Cortex of kidney (tissue), 1 donor: ENCODE data around the gene AURKA.

Experiments used
- DNase-seq: peaks from one replicate; lab custom pipeline; 2025; lab: John Stamatoyannopoulos, UW

Gene AURKA

DNA sequence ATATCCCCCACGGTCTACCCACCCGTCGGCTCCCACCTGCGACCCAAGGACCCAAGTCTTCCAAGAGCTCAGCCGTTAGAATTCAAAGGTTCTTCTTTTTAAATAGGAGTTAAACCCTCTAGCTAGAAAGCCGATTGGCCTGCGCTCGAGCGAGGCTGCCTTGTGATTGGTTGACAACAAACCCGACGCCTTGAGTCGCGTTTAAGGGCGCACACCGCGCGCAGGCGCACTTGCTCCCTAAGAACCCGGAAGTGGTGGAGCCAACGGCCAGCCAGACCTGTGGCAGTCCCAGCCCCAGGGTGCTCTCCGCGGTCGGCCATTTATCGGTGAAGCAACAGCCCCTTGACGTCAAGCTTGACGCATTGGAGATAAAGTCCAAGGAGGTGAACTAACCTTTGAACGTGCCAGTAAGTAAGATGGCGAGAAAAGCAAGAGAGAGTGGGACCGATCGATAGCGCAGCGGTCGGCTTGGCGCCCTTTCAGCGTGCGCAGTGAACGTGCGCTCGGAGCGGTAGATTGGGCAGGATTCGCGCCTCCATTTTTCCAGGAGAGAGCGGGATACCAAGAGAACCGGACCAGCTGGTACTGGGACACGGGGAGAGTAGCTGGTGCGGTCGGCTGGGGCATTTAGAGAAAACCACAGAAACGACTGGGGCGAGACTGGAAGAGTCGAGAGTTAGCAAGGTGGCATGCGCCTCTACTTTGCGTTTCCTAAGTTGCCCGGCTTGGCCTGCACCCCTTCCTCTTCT lies at the start of gene AURKA, which contains the start of gene CSTF1:
Gene AURKA (minus strand): TSS at position 84 of the 749 bp plus-strand sequence. CDS start 4,018 bp downstream, outside the sequence.
Gene CSTF1 (plus strand): TSS at position 514 of the 749 bp plus-strand sequence. CDS start 2,908 bp downstream, outside the sequence.
- DNase-seq = no peak

DNA sequence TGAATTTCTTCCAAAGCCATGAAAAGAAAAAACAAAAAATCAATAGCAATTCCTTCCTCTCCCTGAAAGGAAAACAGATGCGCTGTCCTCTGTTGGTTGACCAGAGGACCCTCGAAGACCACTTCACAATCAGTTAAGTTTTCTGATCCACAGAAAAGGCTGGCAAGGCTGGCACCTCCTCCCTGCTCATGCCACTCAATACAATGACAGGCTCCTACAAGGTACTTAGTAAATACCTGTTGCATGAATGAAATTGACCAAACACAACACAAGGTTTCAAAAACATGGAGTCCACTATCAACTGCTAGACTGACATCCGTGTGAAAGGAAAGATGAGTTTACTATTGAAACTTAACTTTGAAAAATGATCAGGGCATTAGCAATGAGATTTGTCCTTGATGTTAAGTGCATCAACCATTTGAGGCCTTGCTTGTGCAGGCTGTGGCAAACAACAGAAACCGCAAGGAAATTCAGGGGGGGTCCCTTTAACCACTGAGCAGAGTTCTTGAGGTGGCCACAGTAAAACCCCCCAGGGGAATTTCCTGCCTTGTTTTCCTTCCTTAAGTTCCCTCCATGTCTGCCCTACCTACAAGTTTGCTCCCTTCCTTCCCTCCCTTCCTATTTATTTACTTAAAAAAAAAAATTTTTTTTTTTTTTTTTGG lies 48.5 kb upstream of the AURKA start:
- no peak for DNase-seq

DNA sequence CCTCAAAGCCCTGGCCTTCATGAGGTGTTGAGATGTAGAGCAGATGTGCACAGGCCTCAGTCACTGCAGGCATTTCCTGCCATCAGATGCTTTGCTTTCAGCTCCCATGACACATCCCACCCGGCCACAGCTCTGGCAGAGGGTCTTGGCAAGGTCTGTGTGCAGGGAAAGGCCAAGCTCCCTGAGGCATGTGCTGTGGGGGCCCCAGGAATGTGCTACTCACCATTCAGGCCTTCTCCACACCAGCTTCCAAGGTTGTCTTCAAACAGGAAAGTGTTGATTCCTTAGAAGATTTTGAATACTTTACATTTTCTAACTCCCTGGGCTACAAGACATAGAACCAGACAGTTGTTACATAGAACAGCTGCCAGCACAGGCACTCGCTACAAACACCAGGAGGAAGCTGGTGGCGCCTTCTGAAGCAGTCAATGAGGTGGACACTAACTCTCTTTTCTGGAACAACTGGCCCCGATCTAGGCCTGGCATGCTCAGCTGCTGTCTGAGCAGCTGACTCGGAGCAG lies 47.8 kb upstream of the AURKA start:
- no peak for DNase-seq

DNA sequence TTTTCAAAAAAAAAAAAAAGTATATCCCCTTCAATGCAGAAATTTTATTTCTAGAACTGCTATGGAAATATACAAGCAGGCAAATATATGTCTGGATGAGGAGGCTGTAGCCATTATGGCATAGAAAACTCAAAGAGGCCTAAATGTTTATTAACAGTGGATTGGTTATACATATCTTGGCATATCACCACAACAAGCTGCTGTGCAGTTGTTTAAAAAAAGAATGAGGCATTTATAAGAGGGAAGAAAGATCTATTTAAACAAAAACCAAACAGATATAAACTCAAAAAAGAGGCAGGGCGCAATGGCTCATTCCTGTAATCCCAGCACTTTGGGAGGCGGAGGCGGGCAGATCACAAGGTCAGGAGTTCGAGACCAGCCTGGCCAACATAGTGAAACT lies 46.3 kb upstream of the AURKA start:
- no peak for DNase-seq

DNA sequence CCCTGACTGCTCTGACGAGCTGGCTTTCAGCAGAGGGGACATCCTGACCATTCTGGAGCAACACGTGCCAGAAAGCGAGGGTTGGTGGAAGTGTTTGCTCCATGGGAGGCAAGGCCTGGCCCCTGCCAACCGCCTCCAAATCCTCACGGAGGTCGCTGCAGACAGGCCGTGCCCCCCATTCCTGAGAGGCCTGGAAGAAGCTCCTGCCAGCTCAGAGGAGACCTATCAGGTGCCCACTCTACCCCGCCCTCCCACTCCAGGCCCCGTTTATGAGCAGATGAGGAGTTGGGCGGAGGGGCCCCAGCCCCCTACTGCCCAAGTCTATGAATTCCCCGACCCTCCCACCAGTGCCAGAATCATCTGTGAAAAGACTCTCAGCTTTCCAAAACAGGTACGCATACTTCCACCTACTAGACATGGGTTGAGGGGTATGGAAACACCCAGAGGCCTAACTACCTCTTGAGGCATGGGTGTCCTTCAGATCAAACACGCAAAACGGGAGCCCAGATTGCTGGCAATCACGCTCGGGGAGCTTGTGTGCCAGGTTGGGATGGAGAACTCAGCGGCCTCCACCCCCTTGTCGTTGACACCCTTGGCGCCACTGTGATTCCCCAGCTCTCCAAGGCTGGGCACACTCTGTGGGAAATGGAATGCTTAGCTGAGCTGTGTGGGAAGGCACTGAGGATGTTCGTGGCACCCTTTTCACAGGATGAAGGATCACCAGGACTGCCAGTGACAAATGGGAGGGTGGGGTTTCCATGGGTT lies 45.4 kb upstream of the AURKA start:
- DNase-seq = no peak

DNA sequence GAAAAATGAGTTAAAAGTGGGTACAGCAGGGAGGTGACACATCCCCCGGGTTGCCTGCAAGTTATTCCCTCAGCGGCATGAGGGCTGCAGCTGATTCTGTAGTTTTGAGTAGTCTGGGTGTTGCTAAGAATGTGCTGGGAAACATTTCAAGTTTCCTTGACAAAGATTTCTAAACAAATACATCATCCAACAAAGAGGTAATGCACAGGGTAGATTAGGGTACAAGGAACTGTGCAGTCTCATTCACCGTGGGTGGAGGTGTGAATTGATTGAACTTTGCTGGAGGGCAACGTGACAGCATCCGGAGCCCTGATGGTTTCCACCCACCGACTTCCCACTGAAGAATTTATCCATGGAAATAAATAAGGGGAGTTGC lies 41.9 kb upstream of the AURKA start:
- no peak for DNase-seq

DNA sequence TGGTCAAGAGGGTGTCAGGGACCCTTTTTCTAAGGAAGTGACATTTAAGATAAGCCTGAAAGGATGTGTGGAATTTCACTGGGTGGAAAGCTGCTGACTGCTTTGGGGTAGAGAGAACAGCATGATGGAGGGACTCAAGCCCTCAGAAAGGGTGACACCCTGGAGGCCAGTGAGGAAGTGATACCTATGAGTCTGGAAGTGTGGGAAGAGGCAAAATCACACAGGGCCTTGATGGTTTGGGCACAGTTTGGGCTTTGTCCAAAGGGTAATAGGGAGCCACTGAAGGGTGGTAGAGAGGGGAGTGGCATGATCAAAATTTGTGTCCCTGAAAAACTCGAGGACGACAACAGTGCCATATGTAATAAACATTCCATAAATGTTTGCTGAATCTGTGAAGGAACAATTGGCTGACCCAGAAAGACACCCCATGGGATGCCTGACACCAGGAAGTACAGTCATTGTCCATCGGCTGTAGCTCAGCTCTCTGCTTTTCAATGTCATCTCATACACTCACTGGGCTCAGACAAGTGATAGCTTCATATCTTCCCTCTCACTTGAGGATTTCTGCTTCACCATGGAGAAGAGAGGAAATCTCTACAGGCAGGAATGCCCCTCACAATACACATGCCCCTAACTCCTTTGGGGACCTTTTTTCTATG lies 41.3 kb upstream of the AURKA start:
- DNase-seq = no peak

DNA sequence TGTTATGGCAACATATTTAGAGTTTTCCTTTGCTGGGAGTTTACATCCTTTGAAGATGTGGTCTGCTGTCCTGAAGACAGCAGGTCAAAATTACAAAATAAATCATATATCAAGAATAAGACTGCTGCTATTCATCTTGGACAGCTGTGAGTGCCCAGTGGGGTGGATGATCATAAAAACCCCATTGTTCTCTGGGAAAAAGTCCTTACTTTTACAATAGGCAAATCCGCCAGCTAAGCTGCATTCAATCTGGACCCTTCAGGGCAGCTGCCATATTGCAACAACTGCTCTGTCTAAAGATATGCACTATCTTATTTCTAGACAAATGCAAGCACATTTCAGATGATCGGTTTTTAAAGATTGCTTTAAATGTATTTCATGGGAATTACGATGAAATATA lies 39.5 kb upstream of the AURKA start:
- no peak for DNase-seq

DNA sequence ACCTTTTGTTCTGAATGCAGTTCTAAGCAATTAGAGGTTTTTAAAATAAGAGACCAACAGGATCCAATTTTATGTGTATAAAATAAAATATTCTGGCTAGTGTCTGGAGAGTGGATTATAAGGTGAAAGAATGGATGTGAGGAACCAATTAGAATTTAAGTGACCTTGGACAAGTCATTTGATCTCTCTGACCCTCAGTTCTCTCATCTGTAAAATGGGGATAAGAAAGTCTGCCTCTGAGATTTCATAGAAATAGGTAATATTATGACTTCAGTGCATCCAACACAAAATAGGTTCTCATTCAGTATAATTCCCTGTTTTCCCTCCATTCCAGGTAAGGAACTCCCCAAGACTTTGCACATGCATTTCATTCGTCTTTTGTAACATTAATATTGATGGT lies 38.9 kb upstream of the AURKA start:
- DNase-seq = no peak

DNA sequence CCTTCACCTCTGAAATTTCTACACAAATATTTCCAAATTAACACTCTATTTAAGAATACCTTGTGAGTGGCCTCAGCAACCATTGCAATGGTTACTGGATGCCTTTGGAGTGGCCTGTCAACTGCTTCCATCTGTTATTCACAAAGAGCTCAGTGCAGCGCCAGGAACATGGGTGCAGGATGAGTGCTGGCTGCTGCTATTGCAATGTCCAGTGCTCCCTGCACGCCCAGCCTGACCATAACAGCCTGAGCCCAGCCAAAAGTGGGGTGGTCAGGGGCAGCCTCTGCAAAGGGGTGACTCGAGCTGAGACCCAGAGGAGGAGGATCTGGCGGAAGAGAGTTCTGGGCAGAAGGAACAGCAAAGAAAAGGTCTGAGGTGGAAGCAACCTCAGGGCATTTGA lies 38.4 kb upstream of the AURKA start:
- DNase-seq = no peak

DNA sequence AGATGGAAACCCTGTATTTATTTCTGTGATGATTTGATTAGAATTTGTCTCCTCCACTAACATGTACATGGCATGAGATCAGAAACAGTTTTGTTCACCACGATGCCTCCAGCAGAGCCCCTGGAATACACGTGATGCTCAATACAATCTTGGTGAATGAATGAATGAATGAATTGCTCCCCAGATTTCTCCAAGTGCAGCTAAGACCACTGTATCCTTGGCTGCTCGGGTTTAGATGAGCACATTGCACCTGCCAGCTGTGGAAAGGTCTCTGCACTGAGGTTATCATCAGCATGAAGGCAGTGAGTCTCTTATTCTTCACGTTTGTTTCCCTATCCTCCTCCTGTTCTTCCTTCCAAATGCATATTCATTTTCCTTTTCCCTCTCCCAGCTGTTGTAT lies 37.9 kb upstream of the AURKA start:
- DNase-seq = no peak

DNA sequence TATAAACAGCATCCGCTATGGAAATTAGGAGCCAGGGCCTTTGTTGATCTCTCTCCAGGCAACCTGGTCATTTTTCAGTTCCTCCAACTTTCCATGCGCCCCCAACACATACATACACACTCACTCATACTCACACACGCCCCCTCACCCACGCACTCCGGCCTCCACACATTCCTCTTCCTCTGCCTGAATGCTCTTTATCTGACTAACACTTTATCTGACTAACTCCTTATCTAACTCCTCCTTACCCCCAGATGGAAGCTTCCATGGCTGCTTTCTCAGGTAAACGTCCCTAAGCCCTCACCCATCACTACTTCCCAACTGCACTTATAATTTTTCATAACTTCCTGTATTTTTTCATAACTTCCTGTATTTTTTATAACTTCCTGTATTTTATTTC lies 37.5 kb upstream of the AURKA start:
- no peak for DNase-seq

DNA sequence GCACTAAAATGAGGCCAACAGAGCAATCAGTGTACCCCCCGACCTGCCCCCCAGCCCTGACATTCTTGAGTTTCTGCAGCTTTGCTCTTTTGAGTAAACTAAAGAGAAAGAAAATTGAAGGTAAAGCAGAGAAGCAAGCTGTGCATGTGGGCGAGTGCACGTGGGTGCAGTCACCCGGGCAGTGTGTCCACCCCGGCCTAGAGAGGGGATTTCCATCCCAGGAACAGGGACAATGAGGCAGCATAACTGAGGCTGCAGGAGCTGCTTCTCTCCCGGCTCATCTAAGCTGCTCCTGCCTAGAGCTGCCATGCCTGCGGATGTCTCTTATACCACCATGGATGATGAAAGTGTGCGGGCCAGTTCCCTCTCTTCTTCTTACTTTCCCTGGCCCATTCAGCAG lies 36.9 kb upstream of the AURKA start:
- no peak for DNase-seq

DNA sequence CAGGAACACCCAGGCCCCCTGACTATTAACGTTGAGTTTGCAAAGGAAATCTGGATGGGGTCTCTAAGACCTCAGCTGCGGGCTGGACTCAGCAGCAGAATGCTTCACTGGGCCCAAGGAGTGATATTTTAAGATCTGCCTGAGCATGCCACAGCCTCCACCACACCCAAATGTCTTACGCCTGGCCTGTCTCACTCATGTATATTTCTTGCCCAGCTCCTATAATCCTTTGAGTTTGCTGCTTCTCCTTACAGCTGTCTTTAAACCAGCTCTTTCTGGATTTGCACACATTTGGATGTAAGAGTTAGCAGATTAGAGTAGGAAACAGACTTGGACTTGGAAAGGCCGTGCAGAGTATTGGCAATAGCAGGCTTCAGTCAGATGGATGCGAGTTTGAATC lies 36.4 kb upstream of the AURKA start:
- no peak for DNase-seq

DNA sequence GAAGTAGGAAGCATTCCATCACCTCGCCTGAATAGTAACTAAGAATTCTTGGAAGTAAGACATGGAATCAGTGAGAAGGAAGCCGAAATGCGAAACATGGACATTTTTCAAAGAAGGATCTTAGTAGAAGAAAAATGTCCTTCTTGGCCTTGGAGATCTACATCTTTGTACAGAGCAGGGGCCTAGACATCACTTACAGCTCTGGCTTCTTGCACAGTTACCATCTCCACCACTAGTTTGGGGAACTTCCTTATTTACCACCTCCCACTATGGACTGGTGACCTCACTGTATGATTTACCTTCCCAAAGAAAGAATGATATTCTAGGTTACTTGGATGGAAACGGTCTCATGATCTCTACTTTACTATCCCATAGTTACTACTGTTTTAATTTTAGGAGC lies 35.8 kb upstream of the AURKA start:
- DNase-seq = no peak

DNA sequence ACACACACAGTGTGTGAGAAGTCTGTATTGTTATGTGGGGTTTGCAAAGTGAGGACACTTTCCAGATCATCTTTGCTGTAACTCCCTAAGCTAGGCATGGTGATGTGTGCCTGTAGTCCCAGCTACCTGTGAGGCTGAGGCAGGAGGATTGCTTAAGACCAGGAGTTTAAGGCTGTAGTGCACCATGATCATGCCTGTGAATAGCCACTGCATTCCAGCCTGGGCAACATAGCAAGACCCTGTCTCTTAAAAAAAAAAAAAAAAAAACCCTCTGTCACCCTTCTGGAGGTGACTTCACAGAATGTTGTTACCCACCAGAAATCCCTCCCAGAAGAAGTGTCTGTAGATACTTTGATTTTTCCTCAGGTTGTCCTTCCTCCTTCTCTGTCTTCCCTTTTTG lies 34.9 kb upstream of the AURKA start:
- DNase-seq = no peak

DNA sequence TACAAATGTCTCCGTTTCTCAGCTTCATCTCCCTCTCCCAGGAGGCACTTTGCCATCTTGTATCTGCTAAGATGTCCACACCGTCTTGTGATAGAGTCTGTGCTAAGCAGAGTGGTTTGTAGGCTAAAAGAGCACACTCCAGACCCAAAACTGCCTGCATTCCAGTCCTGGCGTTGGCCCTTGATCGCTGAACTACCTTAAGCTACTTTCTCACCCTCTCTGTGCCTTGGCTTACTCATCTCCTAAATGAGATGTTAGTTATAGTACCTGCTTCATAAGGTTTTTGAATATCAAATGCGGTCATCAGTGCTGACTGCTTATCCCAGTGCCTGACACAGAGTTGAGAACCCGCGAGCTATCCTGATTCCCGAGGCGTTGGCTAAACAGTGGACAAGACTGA lies 34.0 kb upstream of the AURKA start:
- DNase-seq = no peak

DNA sequence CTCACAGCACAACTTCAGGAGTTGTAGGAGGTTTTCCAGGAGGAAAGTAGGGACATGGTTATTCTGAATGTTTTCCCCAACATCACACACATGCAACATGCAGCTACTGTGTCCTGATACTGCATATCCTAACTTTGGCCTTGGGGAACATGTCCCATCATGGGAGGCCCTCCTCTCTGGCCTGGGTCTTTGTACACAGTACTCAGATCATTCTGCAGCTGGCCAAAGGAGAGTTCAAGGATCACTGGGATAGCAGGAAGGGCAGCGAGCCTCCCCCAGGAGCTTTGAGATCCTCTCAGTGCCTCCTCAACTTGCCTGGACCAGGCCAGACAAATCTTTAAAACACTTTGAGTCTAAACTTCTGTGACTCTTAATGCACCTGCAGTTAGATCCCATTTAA lies 32.9 kb upstream of the AURKA start:
- no peak for DNase-seq

DNA sequence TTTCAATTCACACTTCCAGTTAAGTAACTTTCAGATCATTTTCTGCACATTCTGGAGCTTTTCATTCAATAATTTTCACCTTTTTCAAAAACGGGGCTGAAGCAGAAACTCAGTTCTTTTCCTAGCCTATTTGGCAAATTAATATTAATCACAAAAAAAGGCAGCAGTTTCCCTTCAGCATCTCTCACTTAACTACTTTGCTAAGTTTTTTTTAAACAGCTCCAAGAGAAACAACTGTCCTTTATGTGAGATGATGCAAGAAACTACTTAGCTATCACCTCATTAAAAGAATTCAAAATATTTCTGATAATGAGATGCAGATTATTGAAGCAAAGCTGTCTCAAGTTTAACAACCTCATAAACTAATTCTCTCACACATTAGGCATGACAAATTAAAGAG lies 31.9 kb upstream of the AURKA start:
- DNase-seq = no peak

DNA sequence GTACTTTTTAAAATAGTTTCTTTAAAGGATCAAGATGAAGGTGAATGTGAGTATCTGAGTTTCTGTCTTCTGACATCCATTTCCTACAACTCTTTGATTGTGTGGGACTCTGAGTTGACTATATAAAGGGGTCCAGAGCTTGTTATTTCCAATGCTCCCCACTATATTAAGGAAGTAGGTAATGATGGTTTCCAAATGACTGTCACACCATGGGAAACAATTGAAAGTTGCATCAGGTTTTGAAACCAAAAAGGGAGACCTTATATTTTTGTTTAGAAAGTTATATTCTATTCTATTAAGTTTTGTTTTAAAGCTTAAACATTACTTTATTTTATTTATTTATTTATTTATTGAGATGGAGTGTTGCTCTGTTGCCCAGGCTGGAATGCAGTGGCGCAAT lies 31.2 kb upstream of the AURKA start:
- DNase-seq = no peak

DNA sequence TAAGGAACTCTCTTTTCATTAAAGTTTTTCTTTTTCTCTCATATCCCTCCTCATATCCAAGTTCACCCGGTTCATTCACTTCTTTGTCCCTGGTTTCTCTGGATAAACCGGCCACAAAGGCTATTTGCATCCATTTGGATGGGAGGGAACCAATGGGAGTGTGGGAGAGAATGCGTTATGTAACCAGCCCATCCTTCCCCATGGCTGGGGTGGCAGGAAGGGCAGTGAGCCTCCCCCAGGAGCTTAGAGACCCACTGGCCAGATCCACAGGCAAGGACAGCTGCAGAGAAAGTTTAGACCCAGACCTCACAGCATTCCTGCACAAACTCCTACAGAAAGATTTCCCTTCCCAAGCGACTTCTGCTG lies 30.8 kb upstream of the AURKA start:
- no peak for DNase-seq

DNA sequence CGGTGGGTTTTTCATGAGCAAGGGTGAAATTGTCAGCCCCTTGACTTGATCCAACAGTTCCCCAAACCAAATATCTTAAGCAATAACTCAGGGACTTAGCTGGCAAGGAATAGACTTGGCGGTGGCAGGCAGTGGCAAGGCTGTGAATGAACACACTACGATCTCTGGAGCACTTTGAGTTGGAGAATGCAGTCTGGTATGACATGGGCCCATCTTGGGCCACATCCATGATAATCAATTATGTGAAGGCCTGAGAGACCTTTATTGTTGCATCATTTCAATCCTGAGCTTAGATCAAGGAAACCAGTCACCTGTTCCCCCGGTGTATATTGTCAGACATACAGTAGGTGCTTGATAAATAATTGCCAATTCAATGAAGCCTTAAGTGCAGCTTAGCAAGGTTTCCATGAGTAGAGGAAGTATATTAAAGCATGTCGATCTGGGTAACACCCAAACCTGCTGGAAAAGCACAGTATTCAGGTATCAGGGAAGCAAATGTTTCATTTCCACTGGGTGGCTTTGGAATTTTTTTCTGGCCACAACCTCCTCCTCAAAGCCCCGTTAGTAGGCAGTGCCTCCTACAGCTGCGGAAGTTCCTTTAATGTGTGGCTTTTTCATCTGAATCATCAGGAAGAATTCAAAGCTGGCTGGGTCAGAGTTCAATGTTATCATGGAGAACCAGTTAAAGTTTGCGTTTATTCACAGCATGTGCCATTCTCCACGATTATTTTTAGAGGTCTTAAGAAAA lies 30.2 kb upstream of the AURKA start:
- DNase-seq = no peak
